COR-L47 (cell line): Measurements from ENCODE around the gene GJA10.

ENCODE experiments used
- DNase-seq: peaks from one replicate; lab custom pipeline; 2025; lab: John Stamatoyannopoulos, UW

Gene GJA10

DNA sequence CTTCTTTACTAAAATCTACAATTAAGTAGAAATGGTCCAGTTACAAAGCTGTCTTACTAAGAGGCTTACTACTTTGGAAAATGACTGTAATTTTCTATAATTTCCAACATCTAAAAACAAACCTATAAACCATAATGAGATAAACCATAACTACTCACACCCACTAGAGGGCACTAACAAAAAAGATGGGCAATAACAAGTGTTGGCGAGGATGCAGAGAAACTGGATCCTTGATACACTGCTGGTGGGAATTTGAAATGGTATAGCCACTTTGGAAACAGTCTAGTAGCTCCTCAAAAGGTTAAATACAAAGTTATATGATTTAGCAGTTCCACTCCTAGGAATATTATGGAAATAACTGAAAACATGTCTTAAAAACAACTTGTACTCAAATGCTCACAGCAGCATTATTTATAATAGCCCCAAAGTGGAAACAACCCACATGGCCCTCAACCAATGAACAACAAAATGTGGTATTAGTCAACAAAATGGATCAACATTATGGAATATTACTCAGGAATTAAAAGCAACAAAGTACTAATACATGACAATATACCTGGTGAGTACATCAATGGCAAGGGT, 50.6 kb downstream of the GJA10 start:
- no peak for DNase-seq
